ENCODE measurements around the gene FYTTD1.

DNA sequence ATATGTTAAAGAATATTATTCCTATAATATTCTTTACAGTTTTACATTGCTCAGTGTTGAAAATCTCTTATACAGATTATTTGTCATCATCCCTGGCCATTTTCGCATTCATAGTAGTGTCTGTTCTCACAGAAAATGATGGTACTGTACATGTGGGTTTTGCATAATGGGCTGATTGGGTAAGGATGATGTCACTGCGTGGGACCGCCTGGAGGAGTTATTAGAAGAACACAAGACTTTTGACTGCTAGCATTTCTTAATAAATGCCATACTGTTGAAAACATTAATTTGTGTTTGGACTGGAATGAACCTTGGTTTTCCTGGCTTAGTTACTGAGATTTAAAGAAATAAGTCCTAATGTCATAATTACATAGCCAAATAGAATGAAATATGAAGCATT, 61.7 kb downstream of the FYTTD1 start:
- TF ChIP-seq, protein P1, sequence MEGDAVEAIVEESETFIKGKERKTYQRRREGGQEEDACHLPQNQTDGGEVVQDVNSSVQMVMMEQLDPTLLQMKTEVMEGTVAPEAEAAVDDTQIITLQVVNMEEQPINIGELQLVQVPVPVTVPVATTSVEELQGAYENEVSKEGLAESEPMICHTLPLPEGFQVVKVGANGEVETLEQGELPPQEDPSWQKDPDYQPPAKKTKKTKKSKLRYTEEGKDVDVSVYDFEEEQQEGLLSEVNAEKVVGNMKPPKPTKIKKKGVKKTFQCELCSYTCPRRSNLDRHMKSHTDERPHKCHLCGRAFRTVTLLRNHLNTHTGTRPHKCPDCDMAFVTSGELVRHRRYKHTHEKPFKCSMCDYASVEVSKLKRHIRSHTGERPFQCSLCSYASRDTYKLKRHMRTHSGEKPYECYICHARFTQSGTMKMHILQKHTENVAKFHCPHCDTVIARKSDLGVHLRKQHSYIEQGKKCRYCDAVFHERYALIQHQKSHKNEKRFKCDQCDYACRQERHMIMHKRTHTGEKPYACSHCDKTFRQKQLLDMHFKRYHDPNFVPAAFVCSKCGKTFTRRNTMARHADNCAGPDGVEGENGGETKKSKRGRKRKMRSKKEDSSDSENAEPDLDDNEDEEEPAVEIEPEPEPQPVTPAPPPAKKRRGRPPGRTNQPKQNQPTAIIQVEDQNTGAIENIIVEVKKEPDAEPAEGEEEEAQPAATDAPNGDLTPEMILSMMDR (conservative IDR thresholded peaks at IDR 0.05): no peak
- TF ChIP-seq EZH2 (IDR thresholded peaks at IDR 0.05; ENCODE audit: low read depth): no peak
